Stimulated activated CD4-positive, alpha-beta T cell treated with anti-CD3 and anti-CD28 coated beads, Interleukin-4, amount 100 ng/mL, for 24 hours (primary cell): ENCODE data around the gene CADM3.
A peak's percentile ranks its signal among the peaks of the same experiment; 100 is the strongest.

Source experiments
- DNase-seq: peaks from one replicate; pipeline ENCODE4 v3.0.0-alpha.2; 2020

The CADM3 gene

GRCh38 chr1:159171254-159171687 is at the start of gene CADM3:
Gene CADM3, plus strand, starts transcription at chr1:159171615. Its CDS starts 151 bp downstream, at chr1:159171766.
- DNase-seq = no peak

- DNase-seq = no peak
Measured at GRCh38 chr1:159122005-159122621, 49.3 kb upstream of the CADM3 start.

GRCh38 chr1:159123587-159123986 is 47.8 kb upstream of the CADM3 start:
- DNase-seq = no peak

- DNase-seq = peak; percentile 77
Measured at GRCh38 chr1:159132271-159132881, 39.0 kb upstream of the CADM3 start.

- no peak for DNase-seq
Measured at GRCh38 chr1:159140474-159140873, 30.9 kb upstream of the CADM3 start.

- DNase-seq = no peak
Measured at GRCh38 chr1:159141584-159142390, 29.6 kb upstream of the CADM3 start.

GRCh38 chr1:159142391-159142663 is 29.1 kb upstream of the CADM3 start:
- DNase-seq = no peak

GRCh38 chr1:159142726-159143510 is 28.5 kb upstream of the CADM3 start:
- DNase-seq = no peak

- DNase-seq = no peak
Measured at GRCh38 chr1:159144571-159144970, 26.8 kb upstream of the CADM3 start.

- DNase-seq = no peak
Measured at GRCh38 chr1:159146980-159147379, 24.4 kb upstream of the CADM3 start.

GRCh38 chr1:159152031-159152430 is 19.4 kb upstream of the CADM3 start:
- DNase-seq = no peak

- peak; percentile 71 for DNase-seq
Measured at GRCh38 chr1:159161001-159161718, 10.3 kb upstream of the CADM3 start.

GRCh38 chr1:159161719-159162026 is 9.7 kb upstream of the CADM3 start:
- DNase-seq = no peak

- DNase-seq = no peak
Measured at GRCh38 chr1:159162516-159163265, 8.7 kb upstream of the CADM3 start.

GRCh38 chr1:159163614-159164228 is 7.7 kb upstream of the CADM3 start:
- no peak for DNase-seq

GRCh38 chr1:159168043-159168442 is 3.4 kb upstream of the CADM3 start:
- DNase-seq = no peak

GRCh38 chr1:159170639-159171038 is 776 bp upstream of the CADM3 start:
- DNase-seq = no peak

GRCh38 chr1:159171688-159172501 is 480 bp downstream of the CADM3 start:
- no peak for DNase-seq

GRCh38 chr1:159172614-159173291 is 1.3 kb downstream of the CADM3 start:
- no peak for DNase-seq

- no peak for DNase-seq
Measured at GRCh38 chr1:159173320-159173719, 1.9 kb downstream of the CADM3 start.
